ENCODE data around the gene GADD45B. TPM values are rescaled to one million over a fixed set of nuclear protein-coding genes. Genes with fewer than 3 reads are reported as not detected.

Gene GADD45B
- total RNA-seq, 2 experiments from 2014 or later = 59.2 to 61.4 TPM

DNA sequence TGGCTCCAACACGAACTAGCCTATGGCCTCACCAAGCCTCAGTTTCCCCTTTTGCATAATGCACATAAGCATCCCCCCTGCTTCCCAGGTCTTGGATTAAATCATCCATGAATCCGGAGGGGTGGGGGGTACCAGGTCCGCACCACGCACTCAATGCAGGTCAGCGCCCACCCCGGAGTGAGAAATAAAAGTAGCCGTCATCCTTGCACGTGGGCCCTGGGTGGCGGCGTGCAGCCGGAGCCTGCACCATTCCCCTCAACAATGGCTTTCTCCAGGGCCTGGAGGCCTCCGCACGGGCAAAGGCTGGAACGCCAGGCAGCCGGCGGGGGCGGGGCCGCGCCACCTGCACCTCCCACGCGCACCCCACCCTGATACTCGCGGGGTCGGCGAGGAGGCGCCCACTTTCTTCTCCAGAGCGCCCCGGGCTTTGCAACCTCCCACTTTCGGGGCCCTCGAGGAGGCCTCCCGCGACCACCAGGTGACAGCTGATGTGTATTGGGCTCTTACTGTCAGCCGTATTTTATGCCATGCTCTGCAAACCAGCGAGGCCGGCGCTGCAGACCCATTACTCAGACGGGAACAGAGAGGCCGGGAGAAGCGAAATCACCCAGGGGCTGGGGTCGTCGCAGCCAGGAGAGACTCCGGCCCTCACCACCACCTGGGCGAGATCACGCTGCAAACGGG is 767 bp upstream of the GADD45B start:
- peak overlapping the region; percentile 71 for H3K27ac Mint-ChIP-seq
- no peaks in the 10 kb centered on the region for H3K9me3 Mint-ChIP-seq (ENCODE audit: insufficient read depth)
- peak; percentile 70 for DNase-seq
- H3K27me3 Mint-ChIP-seq (ENCODE audit: low read depth) = peaks cover 2% of the 10 kb centered on the region
- CTCF ChIA-PET = interaction anchor here (0.8 to 6.6 kb wide), 21 partner anchors 10 to 164 kb away, joined by 3 to 162 read pairs (median 5); partner anchors contain the start of gene LMNB2
- H3K36me3 Mint-ChIP-seq (ENCODE audit: low read depth) = peaks cover 27% of the 10 kb centered on the region
- peaks cover 23% of the 10 kb centered on the region for H3K4me1 Mint-ChIP-seq (ENCODE audit: low read depth)
- POLR2A ChIA-PET = interaction anchor here (0.5 to 5.3 kb wide), 50 partner anchors 9 to 730 kb away, joined by 3 to 143 read pairs (median 6); partner anchors contain the start of genes LMNB2, LSM7 and PLEKHJ1
- ATAC-seq = peak; percentile 11
- peak overlapping the region; percentile 86 for H3K4me3 Mint-ChIP-seq

DNA sequence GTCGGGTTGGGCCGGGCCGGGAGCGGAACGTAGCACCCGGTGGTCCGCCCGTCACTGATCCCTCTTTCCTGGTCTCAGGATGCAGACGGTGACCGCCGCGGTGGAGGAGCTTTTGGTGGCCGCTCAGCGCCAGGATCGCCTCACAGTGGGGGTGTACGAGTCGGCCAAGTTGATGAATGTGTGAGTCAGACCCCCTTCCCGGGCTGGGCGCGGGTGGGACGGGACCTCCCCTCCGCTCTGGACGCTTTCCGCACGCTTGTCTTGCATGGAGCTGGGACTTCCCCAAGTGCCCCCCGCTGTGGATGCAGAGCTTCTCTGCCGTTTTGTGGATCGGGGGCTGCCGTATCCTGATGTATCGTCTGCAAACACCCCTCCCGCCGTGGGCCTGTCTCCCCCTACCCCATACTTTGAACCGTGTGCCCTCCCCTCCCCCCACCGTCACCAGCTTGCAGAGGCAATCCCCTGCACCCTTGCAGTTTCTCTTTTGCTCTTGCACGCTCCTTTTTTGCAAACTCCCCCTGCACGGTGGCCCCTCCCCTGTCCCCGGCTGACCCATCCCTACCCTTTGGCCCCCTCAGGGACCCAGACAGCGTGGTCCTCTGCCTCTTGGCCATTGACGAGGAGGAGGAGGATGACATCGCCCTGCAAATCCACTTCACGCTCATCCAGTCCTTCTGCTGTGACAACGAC is 669 bp downstream of the GADD45B start:
- Mint-ChIP-seq H3K36me3 (ENCODE audit: low read depth) (peaks cover 27% of the 10 kb centered on the region), H3K4me3 (peak overlapping the region; percentile 86), H3K9me3 (ENCODE audit: insufficient read depth) (no peaks in the 10 kb centered on the region), H3K27me3 (ENCODE audit: low read depth) (no peaks in the 10 kb centered on the region), H3K4me1 (ENCODE audit: low read depth) (peaks cover 23% of the 10 kb centered on the region), H3K27ac (peak overlapping the region; percentile 95)
- ChIA-PET CTCF (interaction anchor here (0.6 to 6.6 kb wide), 24 partner anchors 12 to 241 kb away, joined by 3 to 162 read pairs (median 6); partner anchors contain the start of genes LMNB2 and PLEKHJ1), POLR2A (interaction anchor here (0.6 to 5.3 kb wide), 55 partner anchors 8 to 584 kb away, joined by 3 to 143 read pairs (median 6); partner anchors contain the start of genes AP3D1, LMNB2, LSM7 and PLEKHJ1)
- DNase-seq = peak; percentile 74
- peak; percentile 13 for ATAC-seq

DNA sequence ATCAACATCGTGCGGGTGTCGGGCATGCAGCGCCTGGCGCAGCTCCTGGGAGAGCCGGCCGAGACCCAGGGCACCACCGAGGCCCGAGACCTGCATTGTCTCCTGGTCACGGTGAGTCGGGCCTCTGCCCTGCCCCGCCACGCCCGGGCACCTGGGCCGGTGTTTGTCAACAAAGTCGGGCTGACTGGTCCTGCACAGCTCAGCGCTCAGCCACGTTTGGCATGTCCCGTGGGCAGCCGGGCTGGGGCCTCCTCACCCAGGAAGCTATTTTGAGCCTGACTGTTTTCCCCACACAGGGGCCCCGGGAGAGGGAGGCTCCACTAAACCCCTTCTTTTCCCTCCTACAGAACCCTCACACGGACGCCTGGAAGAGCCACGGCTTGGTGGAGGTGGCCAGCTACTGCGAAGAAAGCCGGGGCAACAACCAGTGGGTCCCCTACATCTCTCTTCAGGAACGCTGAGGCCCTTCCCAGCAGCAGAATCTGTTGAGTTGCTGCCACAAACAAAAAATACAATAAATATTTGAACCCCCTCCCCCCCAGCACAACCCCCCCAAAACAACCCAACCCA is 1.3 kb downstream of the GADD45B start:
- ChIA-PET CTCF (interaction anchor here (0.6 to 6.6 kb wide), 15 partner anchors 17 to 159 kb away, joined by 3 to 162 read pairs (median 9); partner anchors contain the start of gene LMNB2), POLR2A (interaction anchor here (0.7 to 5.3 kb wide), 30 partner anchors 13 to 188 kb away, joined by 3 to 143 read pairs (median 13); partner anchors contain the start of gene LMNB2)
- Mint-ChIP-seq H3K27me3 (ENCODE audit: low read depth) (no peaks in the 10 kb centered on the region), H3K36me3 (ENCODE audit: low read depth) (peaks cover 27% of the 10 kb centered on the region), H3K4me3 (peak overlapping the region; percentile 86), H3K9me3 (ENCODE audit: insufficient read depth) (no peaks in the 10 kb centered on the region), H3K27ac (peak overlapping the region; percentile 95), H3K4me1 (ENCODE audit: low read depth) (peaks cover 23% of the 10 kb centered on the region)
- ATAC-seq = peak; percentile 2
- no peak for DNase-seq

DNA sequence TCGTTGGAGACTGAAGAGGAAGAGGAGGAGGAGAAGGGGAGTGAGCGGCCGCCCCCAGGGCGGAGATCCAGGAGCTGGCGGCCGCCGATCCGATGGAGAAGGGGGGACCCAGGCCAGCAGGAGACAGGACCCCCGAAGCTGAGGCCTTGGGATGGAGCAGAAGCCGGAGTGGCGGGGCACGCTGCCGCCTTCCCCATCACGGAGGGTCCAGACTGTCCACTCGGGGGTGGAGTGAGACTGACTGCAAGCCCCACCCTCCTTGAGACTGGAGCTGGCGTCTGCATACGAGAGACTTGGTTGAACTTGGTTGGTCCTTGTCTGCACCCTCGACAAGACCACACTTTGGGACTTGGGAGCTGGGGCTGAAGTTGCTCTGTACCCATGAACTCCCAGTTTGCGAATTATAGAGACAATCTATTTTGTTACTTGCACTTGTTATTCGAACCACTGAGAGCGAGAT is 1.8 kb downstream of the GADD45B start:
- peak overlapping the region; percentile 95 for H3K27ac Mint-ChIP-seq
- DNase-seq = peak; percentile 53
- ChIA-PET CTCF (interaction anchor here (0.6 to 6.6 kb wide), 11 partner anchors 12 to 159 kb away, joined by 3 to 162 read pairs (median 9); no protein-coding TSS in a partner anchor), POLR2A (interaction anchor here (0.9 to 5.3 kb wide), 17 partner anchors 15 to 142 kb away, joined by 3 to 143 read pairs (median 30); partner anchors contain the start of gene LMNB2)
- H3K4me3 Mint-ChIP-seq = peak overlapping the region; percentile 86
- peaks cover 27% of the 10 kb centered on the region for H3K36me3 Mint-ChIP-seq (ENCODE audit: low read depth)
- H3K9me3 Mint-ChIP-seq (ENCODE audit: insufficient read depth) = no peaks in the 10 kb centered on the region
- H3K4me1 Mint-ChIP-seq (ENCODE audit: low read depth) = peaks cover 22% of the 10 kb centered on the region
- no peak for ATAC-seq
- no peaks in the 10 kb centered on the region for H3K27me3 Mint-ChIP-seq (ENCODE audit: low read depth)

DNA sequence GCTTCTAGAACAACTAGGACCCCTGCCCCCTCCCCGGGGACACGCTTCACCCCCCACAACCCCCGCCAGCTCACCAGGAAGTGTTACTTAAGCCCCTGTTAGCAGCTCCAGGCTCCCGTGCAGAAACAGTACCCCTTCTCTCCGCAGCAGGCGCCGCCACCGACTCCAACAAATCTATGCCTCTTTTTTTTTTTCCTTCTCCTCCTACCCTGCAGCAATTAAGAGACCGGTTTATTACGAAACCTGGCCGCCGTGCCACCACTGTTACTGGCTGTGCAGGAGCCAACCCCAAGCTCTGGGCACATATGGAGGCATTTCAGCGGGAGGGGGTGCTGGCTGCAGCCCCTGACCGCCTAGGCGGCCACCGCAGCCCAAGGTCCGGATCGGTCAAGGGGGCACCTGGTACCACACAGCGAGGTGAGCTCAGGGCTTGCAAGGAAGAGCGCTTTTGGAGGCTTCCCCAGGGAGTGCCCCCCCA is 2.4 kb downstream of the GADD45B start:
- peak overlapping the region; percentile 95 for H3K27ac Mint-ChIP-seq
- H3K27me3 Mint-ChIP-seq (ENCODE audit: low read depth) = no peaks in the 10 kb centered on the region
- ATAC-seq = peak; percentile 7
- H3K36me3 Mint-ChIP-seq (ENCODE audit: low read depth) = peaks cover 27% of the 10 kb centered on the region
- ChIA-PET POLR2A (interaction anchor here (0.5 to 5.3 kb wide), 16 partner anchors 15 to 141 kb away, joined by 3 to 143 read pairs (median 26); partner anchors contain the start of gene LMNB2), CTCF (interaction anchor here (0.6 to 6.6 kb wide), 11 partner anchors 12 to 159 kb away, joined by 3 to 162 read pairs (median 9); no protein-coding TSS in a partner anchor)
- peak overlapping the region; percentile 86 for H3K4me3 Mint-ChIP-seq
- DNase-seq = peak; percentile 78
- peaks cover 20% of the 10 kb centered on the region for H3K4me1 Mint-ChIP-seq (ENCODE audit: low read depth)
- H3K9me3 Mint-ChIP-seq (ENCODE audit: insufficient read depth) = no peaks in the 10 kb centered on the region

DNA sequence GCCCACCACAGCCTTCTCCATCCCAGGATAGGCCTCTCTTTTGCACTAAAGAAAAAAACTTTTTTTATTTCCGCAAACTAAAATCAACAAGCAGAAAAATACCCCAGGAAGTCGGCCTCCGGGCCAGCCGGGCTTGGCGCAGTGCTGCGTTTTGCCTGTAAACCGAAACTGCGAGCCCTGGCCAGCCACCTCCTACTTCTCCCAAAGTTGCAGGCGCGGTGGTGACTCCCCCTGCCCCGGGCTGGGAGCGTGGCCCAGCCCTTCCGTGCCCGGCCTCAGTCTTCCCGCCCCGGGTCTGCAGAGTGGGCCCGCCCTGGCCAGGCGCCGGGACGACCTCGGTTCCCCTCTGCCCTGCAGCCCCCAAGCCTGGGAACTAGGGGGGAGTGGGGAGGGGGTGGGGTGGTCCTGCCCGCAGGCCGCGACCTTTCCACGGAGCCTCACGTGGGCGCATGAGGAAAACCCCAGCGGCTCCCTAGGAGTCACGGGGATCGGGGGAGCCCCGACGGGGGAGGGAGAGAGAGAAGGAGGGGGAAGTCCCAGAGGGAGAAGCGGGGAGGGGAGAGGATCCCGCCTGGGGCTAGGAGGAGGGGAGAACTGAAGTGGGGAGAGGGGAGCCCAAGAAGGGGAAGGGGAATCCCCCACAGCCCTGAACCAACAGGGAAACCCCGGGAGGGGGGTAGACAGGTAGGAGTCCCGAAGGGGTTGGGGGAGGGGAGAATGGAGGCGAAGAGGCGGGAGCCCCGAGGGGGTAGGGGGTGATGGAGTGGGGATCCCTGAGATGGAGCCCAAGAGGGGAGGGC is 3.0 kb downstream of the GADD45B start:
- POLR2A ChIA-PET = interaction anchor here (0.5 to 5.3 kb wide), 12 partner anchors 15 to 140 kb away, joined by 3 to 143 read pairs (median 26); partner anchors contain the start of gene LMNB2
- Mint-ChIP-seq H3K27me3 (ENCODE audit: low read depth) (no peaks in the 10 kb centered on the region), H3K4me3 (peak overlapping the region; percentile 86), H3K36me3 (ENCODE audit: low read depth) (peaks cover 27% of the 10 kb centered on the region), H3K4me1 (ENCODE audit: low read depth) (peaks cover 20% of the 10 kb centered on the region), H3K27ac (peak overlapping the region; percentile 95), H3K9me3 (ENCODE audit: insufficient read depth) (peaks cover 3% of the 10 kb centered on the region)
- CTCF ChIA-PET = interaction anchor here (0.8 to 6.6 kb wide), 8 partner anchors 13 to 158 kb away, joined by 3 to 162 read pairs (median 18); no protein-coding TSS in a partner anchor
- ATAC-seq (peak; percentile 14), DNase-seq (peak; percentile 82)

DNA sequence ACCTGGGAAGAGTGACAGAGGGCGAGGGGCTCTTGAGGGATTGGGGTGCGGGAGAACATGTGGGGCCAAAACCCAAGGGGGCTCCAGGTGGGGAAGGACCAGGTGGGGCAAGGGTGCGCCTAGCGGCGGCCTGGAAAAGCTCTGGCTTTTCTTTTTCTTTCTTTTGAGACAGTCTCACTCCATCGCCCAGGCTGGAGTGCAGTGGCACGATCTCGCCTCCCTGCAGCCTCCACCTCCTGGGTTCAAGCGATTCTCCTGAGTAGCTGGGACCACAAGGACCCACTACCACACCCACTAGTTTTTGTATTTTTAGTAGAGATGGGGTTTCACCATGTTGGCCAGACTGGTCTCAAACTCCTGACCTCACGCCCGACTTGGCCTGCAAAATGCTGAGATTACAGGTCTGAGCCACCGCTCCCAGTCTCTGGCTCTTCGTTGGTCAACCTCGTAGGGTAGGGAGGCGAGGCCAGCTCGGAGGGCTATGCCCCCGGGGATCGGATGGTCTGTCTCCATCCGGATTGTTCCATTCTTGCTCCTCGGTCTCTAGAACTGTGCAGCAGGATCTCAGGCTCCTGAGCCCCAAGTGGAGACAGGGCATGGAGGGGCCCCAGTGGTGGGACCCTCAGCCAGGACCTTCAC is 3.7 kb downstream of the GADD45B start:
- CTCF ChIA-PET = interaction anchor here (0.6 to 6.6 kb wide), 5 partner anchors 10 to 157 kb away, joined by 3 to 162 read pairs (median 10); no protein-coding TSS in a partner anchor

DNA sequence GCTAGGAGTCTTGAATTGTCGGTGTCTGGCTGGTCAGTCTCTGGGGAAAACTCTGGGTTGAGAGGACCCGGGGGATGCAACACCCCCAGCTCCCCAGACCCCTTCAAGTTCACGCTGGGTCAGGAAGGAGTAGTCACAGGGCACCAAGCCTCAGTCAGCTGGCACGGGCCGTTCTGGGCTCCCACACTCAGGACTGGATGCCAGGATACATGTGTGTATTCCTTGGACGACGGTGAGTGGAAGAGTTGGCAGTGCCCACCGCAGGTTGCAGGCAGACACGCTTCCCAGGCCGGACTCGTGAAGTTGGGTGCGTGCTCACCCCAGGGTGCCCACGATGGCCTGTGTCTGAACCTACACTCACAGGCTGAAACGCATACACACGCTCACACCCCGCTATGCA is 5.5 kb downstream of the GADD45B start:
- Mint-ChIP-seq H3K9me3 (ENCODE audit: insufficient read depth) (peaks cover 6% of the 10 kb centered on the region), H3K27me3 (ENCODE audit: low read depth) (peaks cover 4% of the 10 kb centered on the region), H3K4me1 (ENCODE audit: low read depth) (peaks cover 14% of the 10 kb centered on the region), H3K4me3 (no peak overlapping the region), H3K36me3 (ENCODE audit: low read depth) (peaks cover 22% of the 10 kb centered on the region), H3K27ac (no peak overlapping the region)
- ChIA-PET CTCF (interaction anchor here (6.6 kb wide), 1 partner anchor 130 kb away, joined by 162 read pairs; no protein-coding TSS in a partner anchor), POLR2A (no interaction called here)
- ATAC-seq (no peak), DNase-seq (no peak)

More for the DNA sequence above, 3.7 kb downstream of the GADD45B start:
- no peak for ATAC-seq
- Mint-ChIP-seq H3K27ac (peak overlapping the region; percentile 72), H3K4me3 (peak overlapping the region; percentile 86), H3K4me1 (ENCODE audit: low read depth) (peaks cover 20% of the 10 kb centered on the region), H3K27me3 (ENCODE audit: low read depth) (peaks cover 2% of the 10 kb centered on the region), H3K9me3 (ENCODE audit: insufficient read depth) (peaks cover 6% of the 10 kb centered on the region), H3K36me3 (ENCODE audit: low read depth) (peaks cover 27% of the 10 kb centered on the region)
- DNase-seq = no peak
- POLR2A ChIA-PET = interaction anchor here (0.8 to 5.3 kb wide), 2 partner anchors 63 to 82 kb away, joined by 3 to 58 read pairs; no protein-coding TSS in a partner anchor

DNA sequence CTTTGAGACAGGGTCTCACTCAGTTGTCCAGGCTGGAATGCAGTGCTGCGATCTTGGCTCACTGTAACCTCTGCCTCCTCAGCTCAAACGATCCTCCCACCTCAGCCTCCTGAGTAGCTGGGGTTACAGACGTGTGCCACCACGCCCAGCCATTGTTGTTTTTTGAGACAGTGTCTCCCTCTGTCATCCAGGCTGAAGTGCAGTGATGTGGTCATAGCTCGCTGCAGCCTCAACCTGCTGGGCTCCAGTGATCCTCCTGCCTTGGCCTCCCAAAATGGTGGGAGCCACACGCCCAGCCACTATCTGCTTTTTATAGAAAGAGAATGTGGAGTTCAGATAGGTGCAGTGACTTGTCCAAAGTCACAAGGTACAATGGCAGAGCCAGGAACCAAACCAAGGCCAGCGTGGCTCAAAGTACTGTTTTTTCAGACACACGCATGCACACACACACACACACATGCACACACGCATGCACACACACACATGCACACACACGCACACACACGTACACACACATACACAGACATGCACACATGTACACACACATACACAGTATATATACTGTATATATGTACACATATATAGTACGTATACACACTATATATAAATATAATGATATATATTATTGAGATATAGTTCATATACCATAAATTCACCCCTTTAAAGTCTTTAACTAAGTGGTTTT is 6.6 kb downstream of the GADD45B start:
- Mint-ChIP-seq H3K27me3 (ENCODE audit: low read depth) (peaks cover 7% of the 10 kb centered on the region), H3K4me3 (no peak overlapping the region), H3K9me3 (ENCODE audit: insufficient read depth) (peaks cover 6% of the 10 kb centered on the region), H3K4me1 (ENCODE audit: low read depth) (peaks cover 14% of the 10 kb centered on the region), H3K36me3 (ENCODE audit: low read depth) (peaks cover 12% of the 10 kb centered on the region), H3K27ac (no peak overlapping the region)
- DNase-seq (no peak), ATAC-seq (no peak)
- POLR2A ChIA-PET = no interaction called here
- CTCF ChIA-PET = no interaction called here

Data from activated CD8-positive, alpha-beta T cell treated with anti-CD3 and anti-CD28 coated beads, Interleukin-2, amount 10 ng/mL, durations not matched to agents 7 days and 5 days (primary cell).